Body of pancreas (tissue), 4 donors: ENCODE results near the gene CFAP20. TPM values are rescaled to one million over a fixed set of nuclear protein-coding genes. Genes with fewer than 3 reads are reported as not detected.
A peak's percentile ranks its signal among the peaks of the same experiment; 100 is the strongest.

ENCODE experiments used
- ATAC-seq: fragments of 150-250 bp; one replicate; pipeline ENCODE4 v1.9.1; 2016
- DNase-seq, 4 donors: peaks; one replicate each; pipeline ENCODE4 v3.0.0-alpha.2; 2019
- H3K27ac ChIP-seq, 4 donors: fragments of 200-600 bp; sonication (generic); 1 replicate in 3 of 4; 2 replicates in 1 of 4; pipeline versions ENCODE4 v1.5.1 to v1.6.1; 2016 to 2019; ENCODE audit warnings: mild to moderate bottlenecking in 1 of 4, mixed read lengths in 1 of 4, moderate library complexity in 1 of 4
- H3K27me3 ChIP-seq, 2 donors: fragments of 200-600 bp; sonication (generic); one replicate each; pipeline ENCODE4 v1.6.0; 2016; ENCODE audit warnings: mild to moderate bottlenecking in 1 of 2
- H3K36me3 ChIP-seq, 2 donors: fragments of 200-600 bp; sonication (generic); replicated peaks in 1 of 2; 2 replicates each; pipeline ENCODE4 v1.5.1; 2016; ENCODE audit warnings: low read depth in 2 of 2; ENCODE audit not compliant: insufficient read depth in 1 of 2
- H3K4me1 ChIP-seq: fragments of 200-600 bp; sonication (generic); one replicate; pipeline ENCODE4 v1.6.0; 2016
- H3K4me3 ChIP-seq, 2 donors: fragments of 200-600 bp; sonication (generic); 1 replicate in 1 of 2; 2 replicates in 1 of 2; pipeline ENCODE4 v1.5.1; 2016 to 2019
- H3K9me3 ChIP-seq, 3 donors: fragments of 200-600 bp; sonication (generic); 1 replicate in 2 of 3; 2 replicates in 1 of 3; pipeline ENCODE4 v1.5.1; 2016
- POLR2A ChIP-seq, 3 donors: fragments of 450-650 bp; IDR thresholded peaks; one replicate each; pipeline ENCODE4 v1.6.1; 2016; ENCODE audit warnings: antibody characterized with exemption in 3 of 3, mild to moderate bottlenecking in 2 of 3
- WGBS, 2 donors: methylation state at CpG; one replicate each; pipeline ENCODE4 v1.1.5; 2017; 5-methylcytosine and 5-hydroxymethylcytosine counted together
- intact Hi-C: fragments of 100-400 bp; cut with DNase I; formaldehyde crosslinking; loops from one replicate; pipeline ENCODE4 v1.15.1; 2023
- total RNA-seq, 2 donors: library from RNA; depleted of rRNA; stranded (reverse); fragments of >200 nt; gene quantifications; one replicate each; pipeline ENCODE4 v1.1.0, GENCODE V29; 2016
- TF ChIP-seq, protein P1 (sequence below), 7 experiments: fragments of 450-650 bp in 4 of 7; fragments of 200-600 bp in 3 of 7; sonication (generic) in 3 of 7; IDR thresholded peaks; one replicate each; pipeline ENCODE4 v1.5.1; 2016 to 2019; ENCODE audit warnings: antibody characterized with exemption in 7 of 7

The CFAP20 gene
- total RNA-seq, 2 donors from 2014 or later = 11.9 to 33.2 TPM

DNA sequence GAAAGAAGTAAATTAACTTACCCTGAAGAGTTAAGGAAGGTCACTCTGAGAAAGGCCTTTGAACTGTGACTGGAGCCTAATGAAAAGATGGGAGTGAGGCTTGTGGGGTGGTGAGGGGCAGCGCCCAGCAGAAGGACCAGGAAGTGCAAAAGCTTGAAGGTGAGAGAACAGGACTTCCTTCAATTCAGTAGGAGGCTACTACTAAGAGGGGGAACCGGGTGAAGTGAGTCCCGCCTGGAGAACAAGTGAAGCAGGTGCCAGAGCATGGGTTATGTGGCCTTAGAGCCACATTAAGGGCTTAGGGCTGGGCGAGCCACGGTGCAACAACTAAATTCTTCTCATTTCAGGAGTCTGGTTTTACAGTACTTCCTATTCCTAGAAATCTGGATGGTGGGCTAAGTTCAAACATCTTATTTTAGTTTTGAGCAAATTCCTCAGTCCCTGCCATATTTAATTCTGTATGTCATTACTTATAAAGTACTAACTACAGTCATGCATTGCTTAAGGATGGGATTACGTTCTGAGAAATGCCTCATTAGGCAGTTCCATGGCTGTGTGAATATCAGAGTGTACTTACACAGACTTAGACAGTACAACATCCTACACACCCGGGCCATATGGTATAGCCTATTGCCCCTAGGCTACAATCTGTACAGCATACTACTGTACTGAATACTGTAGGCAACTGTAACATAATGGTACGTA, 5.1 kb downstream of the CFAP20 start:
- H3K36me3 ChIP-seq = no peaks in the 10 kb centered on the region
- H3K27ac ChIP-seq = peak overlapping the region in 1 of 4 donors; percentile 16
- H3K27me3 ChIP-seq = no peaks in the 10 kb centered on the region
- ATAC-seq (no peak), DNase-seq (no peak)
- intact Hi-C loops = loop anchor here (5.0 kb wide), 1 partner anchor 87 kb away; no protein-coding TSS in a partner anchor
- no peak overlapping the region for H3K4me3 ChIP-seq
- TF ChIP-seq POLR2A (IDR thresholded peaks at IDR 0.05) = no peak
- WGBS, 2 donors = 57 to 62% methylated on average over 8 of the region's 8 CpGs
- peaks cover 76% of the 10 kb centered on the region for H3K4me1 ChIP-seq
- H3K9me3 ChIP-seq = no peaks in the 10 kb centered on the region

DNA sequence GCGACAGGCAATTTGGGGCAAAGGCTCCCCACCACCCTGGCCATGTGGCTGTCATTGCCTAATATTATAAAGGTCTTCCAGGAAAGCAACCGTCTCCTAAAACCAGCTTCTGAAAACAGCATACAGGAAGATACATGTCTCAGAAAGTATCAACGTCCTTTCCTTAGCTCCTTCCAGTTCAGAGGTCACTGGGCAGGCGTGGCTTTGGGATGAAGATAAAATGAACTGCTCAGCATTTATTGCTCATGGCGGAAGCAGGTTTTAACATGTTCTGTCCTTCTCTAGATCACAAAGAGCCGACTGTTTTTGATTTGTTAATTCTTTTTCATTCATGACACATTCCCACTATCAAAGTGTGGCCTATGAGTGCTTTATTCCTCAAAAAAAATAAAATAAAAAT, 8.0 kb downstream of the CFAP20 start:
- intact Hi-C loops = loop anchor here (5.0 kb wide), 1 partner anchor 84 kb away; no protein-coding TSS in a partner anchor
- H3K4me3 ChIP-seq = no peak overlapping the region
- TF ChIP-seq, protein P1, sequence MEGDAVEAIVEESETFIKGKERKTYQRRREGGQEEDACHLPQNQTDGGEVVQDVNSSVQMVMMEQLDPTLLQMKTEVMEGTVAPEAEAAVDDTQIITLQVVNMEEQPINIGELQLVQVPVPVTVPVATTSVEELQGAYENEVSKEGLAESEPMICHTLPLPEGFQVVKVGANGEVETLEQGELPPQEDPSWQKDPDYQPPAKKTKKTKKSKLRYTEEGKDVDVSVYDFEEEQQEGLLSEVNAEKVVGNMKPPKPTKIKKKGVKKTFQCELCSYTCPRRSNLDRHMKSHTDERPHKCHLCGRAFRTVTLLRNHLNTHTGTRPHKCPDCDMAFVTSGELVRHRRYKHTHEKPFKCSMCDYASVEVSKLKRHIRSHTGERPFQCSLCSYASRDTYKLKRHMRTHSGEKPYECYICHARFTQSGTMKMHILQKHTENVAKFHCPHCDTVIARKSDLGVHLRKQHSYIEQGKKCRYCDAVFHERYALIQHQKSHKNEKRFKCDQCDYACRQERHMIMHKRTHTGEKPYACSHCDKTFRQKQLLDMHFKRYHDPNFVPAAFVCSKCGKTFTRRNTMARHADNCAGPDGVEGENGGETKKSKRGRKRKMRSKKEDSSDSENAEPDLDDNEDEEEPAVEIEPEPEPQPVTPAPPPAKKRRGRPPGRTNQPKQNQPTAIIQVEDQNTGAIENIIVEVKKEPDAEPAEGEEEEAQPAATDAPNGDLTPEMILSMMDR (IDR thresholded peaks at IDR 0.05) = no peak
- TF ChIP-seq POLR2A (IDR thresholded peaks at IDR 0.05) = no peak
- no peaks in the 10 kb centered on the region for H3K27me3 ChIP-seq
- peak overlapping the region in 2 of 4 donors; percentile 49 to 50 for H3K27ac ChIP-seq
- no peaks in the 10 kb centered on the region for H3K9me3 ChIP-seq
- no peak for ATAC-seq
- no peaks in the 10 kb centered on the region for H3K36me3 ChIP-seq
- no peak for DNase-seq
- WGBS, 2 donors = 51 to 52% methylated on average over 6 of the region's 6 CpGs
- H3K4me1 ChIP-seq = peaks cover 63% of the 10 kb centered on the region

DNA sequence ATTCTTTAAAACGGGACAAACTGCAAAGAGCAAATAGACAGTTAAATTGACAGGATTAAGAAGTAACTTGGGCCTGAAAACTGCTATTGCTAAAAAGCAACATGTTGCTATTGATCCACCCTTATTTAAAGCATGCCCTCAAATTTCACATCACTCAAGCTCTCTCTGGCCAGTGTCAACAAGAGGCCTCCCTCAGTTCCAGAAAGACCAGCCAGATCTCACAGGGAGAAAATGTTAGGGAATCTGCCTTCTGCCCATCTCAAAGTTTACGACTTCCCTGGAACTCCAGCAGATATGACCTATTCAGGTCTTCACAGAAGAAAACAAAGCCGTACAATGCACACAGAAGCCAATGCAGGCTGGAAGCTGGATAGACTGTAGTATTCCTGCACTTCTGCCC, 8.9 kb downstream of the CFAP20 start:
- Histone ChIP-seq H3K4me1 (peaks cover 56% of the 10 kb centered on the region), H3K27me3 (no peaks in the 10 kb centered on the region), H3K27ac (peak overlapping the region in 2 of 4 donors; percentile 24 to 49), H3K9me3 (no peaks in the 10 kb centered on the region), H3K36me3 (peaks cover 2 to 4% of the 10 kb centered on the region in 2 donors), H3K4me3 (no peak overlapping the region)
- 34 to 40% methylated on average over 3 of the region's 3 CpGs for WGBS, 2 donors
- intact Hi-C loops = loop anchor here (5.0 kb wide), 1 partner anchor 83 kb away; no protein-coding TSS in a partner anchor
- ATAC-seq (no peak), DNase-seq (no peak)
- TF ChIP-seq POLR2A (IDR thresholded peaks at IDR 0.05) = no peak
- TF ChIP-seq, protein P1 (IDR thresholded peaks at IDR 0.05) = no peak

DNA sequence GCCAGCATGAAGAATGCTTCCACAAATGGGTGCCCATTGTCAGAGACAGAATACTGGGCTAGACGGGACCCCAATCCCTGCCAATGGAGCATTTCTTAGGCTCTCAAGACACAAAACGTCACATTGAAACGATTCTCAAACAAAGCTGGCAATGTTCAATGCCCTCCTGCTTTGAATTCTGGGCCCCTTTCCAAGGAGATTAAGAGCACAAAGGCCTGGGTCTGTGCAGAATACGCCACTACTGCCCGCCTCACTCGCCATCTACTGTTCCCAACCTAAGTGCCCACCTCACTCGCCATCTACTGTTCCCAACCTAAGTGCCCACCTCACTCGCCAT, 9.7 kb downstream of the CFAP20 start:
- Histone ChIP-seq H3K36me3 (peaks cover 9% of the 10 kb centered on the region in 2 donors), H3K27ac (peak overlapping the region in 3 of 4 donors; percentile 14 to 58 (median 49)), H3K4me3 (no peak overlapping the region), H3K9me3 (no peaks in the 10 kb centered on the region), H3K4me1 (peaks cover 52% of the 10 kb centered on the region), H3K27me3 (no peaks in the 10 kb centered on the region)
- intact Hi-C loops = loop anchor here (10.0 kb wide), 1 partner anchor 215 kb away; no protein-coding TSS in a partner anchor
- ATAC-seq (peak; percentile 17), DNase-seq (peak in 1 of 4 donors; percentile 27)
- TF ChIP-seq POLR2A (IDR thresholded peaks at IDR 0.05) = no peak
- TF ChIP-seq, protein P1 (IDR thresholded peaks at IDR 0.05) = no peak
- 38 to 50% methylated on average over 8 of the region's 8 CpGs for WGBS, 2 donors

DNA sequence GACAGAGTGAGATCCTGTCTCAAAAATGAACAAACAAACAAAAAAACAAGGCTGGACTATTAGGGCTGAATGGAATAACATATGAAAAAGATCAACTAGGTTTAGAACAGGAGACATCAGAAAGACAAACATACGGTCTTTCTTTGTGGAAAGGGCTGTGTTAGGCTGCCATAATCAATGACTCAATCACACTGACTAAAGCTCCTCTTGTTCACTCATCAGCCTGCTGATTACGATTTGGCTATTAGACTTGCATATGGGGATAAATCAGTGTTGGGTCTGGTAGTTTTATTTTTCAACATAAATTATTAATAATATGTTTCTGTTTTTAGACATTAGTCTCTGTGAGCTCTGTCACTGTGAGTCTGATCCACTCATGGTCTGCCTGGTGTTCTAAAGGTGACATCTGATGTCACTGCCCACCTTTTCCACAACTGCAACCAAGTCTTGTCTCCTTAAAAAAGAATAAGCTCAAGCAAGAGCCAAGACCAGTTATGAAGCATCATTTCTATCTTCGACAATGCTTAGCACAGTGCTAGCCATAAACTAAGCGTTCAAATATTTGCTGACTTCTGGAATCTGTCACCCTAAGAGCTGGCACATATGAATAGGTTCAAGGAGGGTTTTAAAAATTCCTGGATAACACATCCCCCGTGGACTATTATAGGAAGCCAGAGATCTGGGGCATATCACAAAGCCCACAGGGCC, 10.2 kb downstream of the CFAP20 start:
- peak overlapping the region in 3 of 4 donors; percentile 14 to 58 (median 49) for H3K27ac ChIP-seq
- no peak for DNase-seq
- WGBS, 2 donors = 31 to 36% methylated on average over 5 of the region's 5 CpGs

More for the DNA sequence above, 10.2 kb downstream of the CFAP20 start:
- Histone ChIP-seq H3K4me1 (peaks cover 46% of the 10 kb centered on the region), H3K4me3 (no peak overlapping the region), H3K27me3 (no peaks in the 10 kb centered on the region), H3K36me3 (peaks cover 9 to 12% of the 10 kb centered on the region in 2 donors), H3K9me3 (no peaks in the 10 kb centered on the region)
- ATAC-seq = peak; percentile 54
- intact Hi-C loops = loop anchor here (10.0 kb wide), 1 partner anchor 214 kb away; no protein-coding TSS in a partner anchor
- TF ChIP-seq POLR2A (IDR thresholded peaks at IDR 0.05) = no peak
- TF ChIP-seq, protein P1 (IDR thresholded peaks at IDR 0.05) = no peak
